Stomach (tissue), 4 donors: ENCODE data around the gene MACROD1.

Experiments
- CTCF ChIP-seq, 7 experiments: fragments of 450-650 bp in 4 of 7; fragments of 200-600 bp in 3 of 7; sonication (generic) in 3 of 7; IDR thresholded peaks; one replicate each; pipeline ENCODE4 v1.5.1; 2016 to 2019; ENCODE audit warnings: antibody characterized with exemption in 7 of 7, control low read depth in 2 of 7, mild to moderate bottlenecking in 1 of 7
- POLR2A ChIP-seq, 4 donors: fragments of 450-650 bp; IDR thresholded peaks; one replicate each; pipeline ENCODE4 v1.6.1; 2016; ENCODE audit warnings: antibody characterized with exemption in 4 of 4, control low read depth in 2 of 4, mild to moderate bottlenecking in 1 of 4, moderate library complexity in 1 of 4
- POLR2AphosphoS5 ChIP-seq, 3 donors: sonication (generic); formaldehyde crosslinking; IDR thresholded peaks; one replicate each; pipeline ENCODE4 v1.6.1; 2016; ENCODE audit warnings: antibody characterized with exemption in 3 of 3

- TF ChIP-seq CTCF (IDR thresholded peaks at IDR 0.05) (no peak), POLR2A (IDR thresholded peaks at IDR 0.05) (no peak), POLR2AphosphoS5 (IDR thresholded peaks at IDR 0.05) (no peak)
Measured at GRCh38 chr11:64029773-64030172, 136.1 kb downstream of the MACROD1 start.
